ENCODE data around the gene CUEDC2.

Gene CUEDC2

DNA sequence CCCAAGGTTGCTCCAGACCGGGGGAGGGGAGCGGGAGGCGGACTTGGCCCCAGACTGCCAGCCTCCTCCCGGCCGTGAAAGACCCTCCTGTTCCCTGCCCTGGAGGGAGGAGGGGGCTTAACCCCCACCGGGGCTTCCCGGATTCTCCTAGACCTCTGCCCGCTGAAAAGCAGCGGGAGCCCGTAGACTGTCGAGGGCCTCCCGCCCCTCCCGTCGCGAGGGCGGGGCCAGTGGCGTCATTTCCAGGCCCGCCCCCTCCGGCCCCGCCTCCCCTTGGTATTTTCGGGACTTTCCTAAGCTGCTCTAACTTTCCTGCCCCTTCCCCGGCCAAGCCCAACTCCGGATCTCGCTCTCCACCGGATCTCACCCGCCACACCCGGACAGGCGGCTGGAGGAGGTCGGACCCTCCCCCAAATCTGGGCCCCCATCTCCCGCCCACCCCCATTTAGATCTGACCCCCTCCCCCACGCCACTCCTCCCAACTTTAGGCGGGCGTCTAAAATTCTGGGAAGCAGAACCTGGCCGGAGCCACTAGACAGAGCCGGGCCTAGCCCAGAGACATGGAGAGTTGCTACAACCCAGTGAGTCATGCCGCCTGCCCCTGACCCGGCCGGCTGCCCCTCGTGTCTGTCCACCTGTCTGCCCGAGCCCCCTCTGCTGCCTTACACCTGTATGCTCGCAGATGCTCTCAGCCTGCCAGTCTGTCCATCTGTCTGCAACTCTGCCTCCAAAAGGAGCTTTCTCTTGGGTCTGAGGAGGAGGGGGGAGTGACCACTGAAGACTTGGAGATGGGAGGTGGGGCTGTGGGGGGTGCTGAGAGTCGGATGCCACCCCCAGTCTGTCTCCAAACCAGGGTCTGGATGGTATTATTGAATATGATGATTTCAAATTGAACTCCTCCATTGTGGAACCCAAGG, 36.7 kb downstream of the CUEDC2 start, which contains the start of gene NFKB2:
Gene NFKB2 (plus strand): TSS at position 306 of the 917 bp plus-strand sequence. CDS start 255 bp downstream, at position 561.
- DNase-seq = peak; percentile 76

DNA sequence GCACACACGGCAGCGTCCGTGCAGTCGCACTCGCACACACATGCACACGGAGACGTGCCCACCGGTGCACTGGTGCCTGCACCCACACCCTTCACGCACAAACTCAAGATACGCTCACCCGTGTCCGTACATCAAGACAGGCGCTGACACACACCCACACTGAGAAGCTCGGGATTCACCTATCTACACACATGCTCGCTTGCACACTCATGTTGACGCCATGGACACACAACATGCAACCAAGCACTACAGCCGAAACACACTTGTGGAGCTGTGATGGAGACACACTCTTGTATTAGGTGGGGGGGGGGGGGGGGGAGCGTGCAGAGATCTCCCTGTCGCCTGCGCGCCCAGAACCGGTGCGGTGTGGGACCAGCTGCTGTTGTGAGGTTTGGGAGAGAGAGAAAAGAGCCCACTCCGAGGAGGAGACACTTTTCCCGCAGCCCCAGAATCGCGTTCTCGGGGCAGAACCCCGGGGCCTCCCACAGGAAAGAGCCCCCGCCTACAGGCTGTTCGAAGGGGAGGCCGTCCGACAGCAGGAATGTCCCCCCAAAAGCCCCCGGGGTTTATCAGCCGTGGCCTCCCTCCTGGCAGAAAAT, 37.5 kb downstream of the CUEDC2 start:
- peak; percentile 53 for DNase-seq

DNA sequence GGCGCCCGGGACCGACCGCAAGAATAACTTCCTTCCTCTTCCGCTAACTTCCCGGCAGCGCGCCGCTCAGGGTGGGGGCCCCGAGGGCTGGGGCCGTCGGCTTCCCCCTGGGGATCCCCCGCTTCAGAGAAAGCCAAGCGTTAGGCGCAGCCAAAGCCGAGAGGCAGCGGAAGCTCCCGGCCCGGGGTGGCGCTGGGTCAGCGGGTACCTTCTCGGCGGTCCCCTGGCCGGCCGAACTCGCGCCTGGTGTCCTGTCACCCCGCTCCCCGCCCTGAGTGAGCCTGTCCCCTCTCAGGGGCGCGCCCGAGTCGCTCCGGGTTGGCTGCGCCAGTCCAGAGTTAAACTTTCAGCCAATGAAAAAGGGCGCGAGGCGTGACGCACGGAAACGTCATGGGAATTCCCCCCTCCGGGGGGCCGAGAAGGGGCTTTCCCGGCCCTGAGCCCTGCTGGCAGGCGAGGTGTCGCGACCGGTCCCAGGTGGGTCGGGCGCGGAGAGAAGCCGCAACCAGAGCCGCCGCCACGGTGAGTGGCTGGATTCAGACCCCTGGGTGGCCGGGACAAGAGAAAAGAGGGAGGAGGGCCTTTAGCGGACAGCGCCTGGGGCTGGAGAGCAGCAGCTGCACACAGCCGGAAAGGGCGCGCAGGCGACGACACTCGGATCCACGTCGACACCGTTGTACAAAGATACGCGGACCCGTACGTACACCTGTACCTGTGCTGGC, 38.1 kb downstream of the CUEDC2 start:
- peak; percentile 91 for DNase-seq

DNA sequence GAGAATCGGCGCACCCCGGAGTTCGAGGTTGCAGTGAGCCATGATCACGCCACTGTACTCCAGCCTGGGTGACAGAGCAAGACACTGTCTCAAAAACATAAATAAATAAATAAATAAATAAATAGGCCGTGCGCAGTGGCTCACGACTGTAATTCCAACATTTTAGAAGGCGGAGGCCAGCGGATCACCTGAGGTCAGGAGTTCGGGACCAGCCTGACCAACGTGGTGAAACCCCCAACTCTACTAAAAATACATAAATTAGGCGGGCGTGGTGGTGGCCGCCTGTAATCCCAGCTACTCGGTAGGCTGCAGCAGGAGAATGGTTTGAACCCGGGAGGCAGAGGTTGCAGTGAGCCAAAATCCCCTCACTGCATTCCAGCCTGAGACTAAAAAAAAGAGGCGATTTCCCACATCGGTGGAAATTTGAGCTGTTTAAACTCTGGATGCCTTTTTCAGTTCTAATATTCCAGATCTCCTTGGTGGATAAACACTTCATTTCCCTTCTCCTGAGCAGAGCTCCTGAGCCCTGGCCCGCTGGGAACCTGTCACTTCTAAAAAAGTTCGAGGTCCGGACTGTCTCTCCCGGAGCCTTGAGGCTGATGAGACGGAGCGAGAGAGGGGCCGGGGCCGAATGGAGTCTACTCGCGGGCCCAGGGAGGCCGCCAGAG, 38.8 kb downstream of the CUEDC2 start:
- DNase-seq = no peak

DNA sequence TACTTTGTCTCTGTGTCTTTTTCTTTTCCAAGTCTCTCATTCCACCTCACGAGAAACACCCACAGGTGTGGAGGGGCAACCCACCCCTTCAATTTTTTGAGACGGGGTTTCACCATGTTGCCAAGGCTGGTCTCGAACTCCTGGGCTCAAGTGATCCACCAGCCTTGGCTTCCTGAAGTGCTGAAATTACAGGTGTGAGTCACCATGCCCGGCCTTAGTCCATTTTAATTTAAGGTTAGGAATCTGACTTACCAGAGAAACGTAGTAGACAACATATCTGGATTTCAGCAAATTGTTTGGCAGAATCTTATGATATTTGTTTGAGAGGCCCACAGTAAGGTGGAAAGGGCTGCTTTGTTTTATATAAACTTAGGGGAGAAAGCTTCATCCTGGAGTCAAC, 40.1 kb downstream of the CUEDC2 start:
- DNase-seq = no peak

DNA sequence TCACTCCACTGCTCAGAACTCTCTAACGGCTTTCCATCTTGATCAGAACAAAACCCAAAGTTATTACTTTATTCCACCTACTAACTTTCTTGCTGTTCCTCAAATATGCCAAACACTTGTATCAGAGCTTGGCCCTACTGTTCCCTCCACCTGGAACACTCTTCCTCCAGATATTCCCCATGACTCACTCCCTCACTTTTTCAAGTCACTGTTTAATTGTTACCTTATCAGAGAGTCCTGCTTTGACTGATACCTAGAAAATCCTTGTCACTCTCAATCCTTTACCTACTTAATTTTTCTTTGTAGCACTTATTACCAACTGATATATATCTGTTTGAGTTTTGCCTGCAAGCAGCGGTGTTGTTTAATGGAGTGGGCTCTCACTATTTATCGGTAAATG, 42.5 kb downstream of the CUEDC2 start:
- DNase-seq = no peak

DNA sequence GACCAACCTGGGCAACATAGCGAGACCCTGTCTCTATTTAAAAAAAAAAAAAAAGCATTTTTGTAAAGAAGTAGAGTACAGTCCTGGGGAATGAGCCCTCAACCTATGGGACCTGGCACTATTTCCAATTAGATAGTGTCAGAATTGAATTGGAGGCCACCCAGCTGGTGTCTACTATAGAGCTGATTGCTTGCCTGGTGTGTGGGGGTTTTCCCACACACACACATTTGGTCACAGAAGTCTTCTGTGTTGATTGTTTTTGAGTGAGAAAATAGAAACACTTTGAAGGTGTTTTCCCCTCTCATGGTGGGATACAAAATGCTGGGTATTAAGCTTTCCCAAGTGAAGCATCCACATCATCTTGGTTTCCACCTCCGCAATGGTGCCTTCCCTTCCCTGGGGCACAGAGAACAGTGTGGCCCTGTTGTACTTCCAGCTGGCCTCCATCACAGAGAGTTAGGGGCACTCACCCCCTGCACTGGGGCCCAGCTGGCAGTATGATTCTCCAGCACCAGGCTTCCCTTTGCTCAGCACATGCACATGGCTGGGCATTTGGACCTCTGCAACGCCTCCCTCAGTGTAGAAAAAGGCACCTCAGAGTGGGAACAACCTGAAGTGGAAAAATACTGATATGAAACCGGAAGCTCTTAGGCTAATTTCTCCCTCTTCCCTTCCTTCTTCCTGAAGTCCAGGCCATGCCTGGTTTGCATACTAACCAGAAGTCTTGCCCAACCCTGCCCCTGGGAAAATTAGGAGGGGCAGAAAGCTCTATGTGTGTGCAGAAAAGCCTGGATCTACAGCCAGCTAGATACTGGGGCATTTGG, 47.6 kb downstream of the CUEDC2 start:
- DNase-seq = no peak

DNA sequence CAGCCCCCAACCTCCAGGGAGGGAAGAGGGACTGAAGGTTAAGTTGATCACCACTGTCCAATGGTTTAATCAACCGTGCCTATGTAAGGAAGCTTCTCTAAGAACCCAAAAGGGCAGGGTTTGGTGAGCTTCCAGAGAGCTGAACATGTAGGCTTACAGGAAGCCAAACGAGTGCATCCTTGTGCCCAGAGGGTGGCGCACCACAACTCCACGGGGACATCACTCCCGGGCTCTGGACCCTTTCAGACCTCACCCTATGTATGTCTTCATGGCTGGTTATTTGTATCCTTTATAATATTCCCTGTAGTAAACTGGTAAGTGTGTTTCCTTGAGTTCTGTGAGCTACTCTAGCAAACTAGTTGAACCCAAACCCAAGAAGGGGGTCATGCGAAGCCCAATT, 48.3 kb downstream of the CUEDC2 start:
- DNase-seq = no peak

DNA sequence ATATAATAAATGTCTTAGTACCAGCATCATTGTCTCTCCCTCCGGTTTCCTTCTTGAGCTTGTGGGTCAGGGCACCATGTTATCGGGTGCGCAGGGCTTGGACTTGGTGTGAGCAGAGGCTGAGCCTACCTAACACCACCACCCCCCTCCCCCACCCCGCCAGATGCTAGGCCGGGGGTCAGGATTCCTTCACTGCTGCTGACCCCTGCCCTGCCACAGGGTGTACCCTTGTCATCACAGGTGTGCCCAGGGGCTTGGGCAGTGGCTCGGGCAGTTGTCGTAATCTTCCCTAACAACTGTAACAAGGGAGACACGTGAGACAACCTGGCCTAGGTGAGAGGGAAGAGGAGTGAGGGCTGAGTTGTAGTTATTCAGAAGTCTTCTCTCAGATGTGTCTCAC, 49.5 kb downstream of the CUEDC2 start:
- no peak for DNase-seq

DNA sequence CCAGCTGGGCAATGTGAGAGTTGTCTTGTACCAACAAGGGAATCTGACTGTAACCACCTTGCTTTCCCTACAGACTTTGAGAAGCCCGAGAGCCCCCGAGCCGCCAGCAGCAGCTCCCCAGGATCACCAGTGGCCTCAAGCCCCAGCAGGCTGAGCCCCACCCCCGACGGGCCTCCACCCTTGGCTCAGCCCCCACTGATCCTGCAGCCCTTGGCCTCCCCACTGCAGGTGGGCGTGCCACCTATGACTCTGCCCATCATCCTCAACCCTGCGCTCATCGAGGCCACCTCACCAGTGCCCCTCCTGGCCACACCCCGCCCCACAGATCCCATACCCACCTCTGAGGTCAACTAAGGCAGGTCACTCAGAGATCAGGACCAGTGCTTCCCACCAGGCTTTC, 50.4 kb downstream of the CUEDC2 start:
- no peak for DNase-seq

DNA sequence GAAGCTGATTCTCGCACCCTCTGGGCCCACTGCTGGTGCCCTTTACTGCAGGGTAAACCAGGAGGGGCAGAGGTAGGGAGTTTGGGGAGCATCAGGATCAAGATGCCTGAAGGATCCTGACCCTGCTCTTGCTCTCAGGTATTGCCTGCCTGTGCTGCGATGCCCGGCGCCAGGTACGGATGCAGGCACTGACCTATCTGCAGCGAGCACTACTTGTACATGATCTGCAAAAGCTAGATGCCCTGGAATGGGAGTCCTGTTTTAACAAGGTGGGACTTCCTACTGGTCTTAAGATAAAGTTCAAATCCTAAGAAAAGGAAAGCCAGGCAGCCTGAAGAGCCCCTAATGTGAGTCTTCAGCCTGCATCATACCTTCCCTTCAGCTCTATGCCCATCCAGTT, 53.0 kb downstream of the CUEDC2 start:
- no peak for DNase-seq

DNA sequence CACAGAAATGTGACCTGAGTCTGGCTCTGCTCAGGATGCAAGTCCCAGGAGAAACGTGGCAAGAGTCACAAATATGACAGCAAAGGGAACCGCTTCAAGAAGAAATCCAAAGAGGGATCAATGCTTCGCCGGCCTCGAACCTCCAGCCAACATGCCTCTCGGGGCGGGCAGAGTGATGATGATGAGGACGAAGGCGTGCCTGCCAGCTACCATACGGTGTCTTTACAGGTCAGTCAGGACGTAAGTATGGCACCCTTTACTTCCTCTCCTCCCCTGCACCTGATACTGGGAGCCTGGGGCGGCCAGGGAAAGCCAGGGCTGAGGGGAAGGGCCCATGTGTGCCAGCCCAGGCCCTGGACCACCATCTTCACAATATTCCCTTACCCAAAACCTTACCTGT, 55.5 kb downstream of the CUEDC2 start:
- no peak for DNase-seq

DNA sequence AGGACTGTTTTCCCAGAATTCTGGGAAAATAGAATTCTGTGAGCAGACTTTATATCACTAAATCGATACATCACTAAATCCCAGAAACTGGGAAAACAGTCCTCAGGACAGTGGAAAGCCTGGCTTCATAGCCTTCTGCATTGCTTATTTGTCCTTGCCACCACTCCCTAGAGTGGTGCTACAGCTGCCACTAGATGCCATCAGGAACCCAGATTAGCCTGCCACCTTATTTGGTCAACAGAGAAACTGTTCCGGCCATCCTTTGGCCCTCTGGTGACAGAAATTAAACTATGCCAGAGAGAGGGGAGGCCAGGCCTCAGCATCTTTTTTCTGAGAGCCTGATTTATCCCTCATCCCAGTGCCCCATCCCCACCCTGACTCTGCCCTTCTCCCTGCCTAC, 56.5 kb downstream of the CUEDC2 start:
- DNase-seq = no peak

DNA sequence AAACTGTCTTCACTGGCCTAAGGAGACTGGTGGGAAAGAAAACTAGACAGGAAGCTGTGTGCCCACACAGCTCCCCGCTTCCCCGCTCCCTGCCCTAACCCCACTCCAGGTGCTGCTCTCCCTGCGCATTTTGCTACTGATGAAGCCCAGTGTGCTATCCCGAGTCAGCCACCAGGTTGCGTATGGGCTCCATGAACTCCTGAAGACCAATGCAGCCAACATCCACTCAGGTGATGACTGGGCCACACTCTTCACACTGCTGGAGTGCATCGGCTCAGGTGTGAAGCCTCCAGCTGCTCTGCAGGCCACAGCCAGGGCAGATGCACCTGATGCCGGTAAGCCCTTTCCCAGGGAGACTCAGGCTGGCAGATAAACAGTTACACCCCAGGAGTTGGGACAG, 57.1 kb downstream of the CUEDC2 start:
- no peak for DNase-seq

All from T1000 (cell line).